MM.1S (cell line): ENCODE data around the gene MYLK.

Experiments
- CTCF ChIP-seq: fragments of 300-600 bp; sonication (generic); IDR thresholded peaks from 2 replicates; pipeline ENCODE4 v1.5.1; 2016; ENCODE audit warnings: antibody characterized with exemption, low read length, mixed read lengths
- EZH2 ChIP-seq: fragments of 300-600 bp; sonication (generic); optimal IDR thresholded peaks from 2 replicates; pipeline ENCODE3; 2017; ENCODE audit warnings: low read depth, mild to moderate bottlenecking, antibody characterized with exemption, low read length, mixed read lengths

GRCh38 chr3:123733341-123733740 is 150.8 kb downstream of the MYLK start:
- TF ChIP-seq CTCF (no peak), EZH2 (no peak)
